CMK (cell line): ENCODE results near the gene ARHGAP12.

Source experiments
- DNase-seq: peaks from one replicate; pipeline ENCODE4 v3.0.0-alpha.2; 2010; ENCODE audit warnings: low read depth

ARHGAP12 gene

DNA sequence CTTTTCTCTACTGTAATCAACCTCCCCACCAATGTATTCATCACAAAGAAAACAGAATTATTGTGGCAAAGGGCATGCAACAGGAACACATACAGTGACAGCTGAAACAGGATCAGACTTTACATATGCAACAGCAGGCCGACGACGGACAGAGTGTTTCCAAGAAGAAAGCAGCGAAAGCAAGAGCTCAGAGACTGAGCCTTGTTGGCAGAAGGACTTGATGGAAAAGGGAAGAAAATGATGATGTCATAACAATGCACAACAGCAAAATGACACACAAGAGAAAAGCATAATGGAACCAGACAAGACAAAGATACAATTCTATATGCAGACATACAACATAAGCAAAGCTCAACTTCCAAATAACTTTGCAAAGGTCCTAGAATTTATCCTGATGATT, 106.5 kb downstream of the ARHGAP12 start:
- DNase-seq = no peak

DNA sequence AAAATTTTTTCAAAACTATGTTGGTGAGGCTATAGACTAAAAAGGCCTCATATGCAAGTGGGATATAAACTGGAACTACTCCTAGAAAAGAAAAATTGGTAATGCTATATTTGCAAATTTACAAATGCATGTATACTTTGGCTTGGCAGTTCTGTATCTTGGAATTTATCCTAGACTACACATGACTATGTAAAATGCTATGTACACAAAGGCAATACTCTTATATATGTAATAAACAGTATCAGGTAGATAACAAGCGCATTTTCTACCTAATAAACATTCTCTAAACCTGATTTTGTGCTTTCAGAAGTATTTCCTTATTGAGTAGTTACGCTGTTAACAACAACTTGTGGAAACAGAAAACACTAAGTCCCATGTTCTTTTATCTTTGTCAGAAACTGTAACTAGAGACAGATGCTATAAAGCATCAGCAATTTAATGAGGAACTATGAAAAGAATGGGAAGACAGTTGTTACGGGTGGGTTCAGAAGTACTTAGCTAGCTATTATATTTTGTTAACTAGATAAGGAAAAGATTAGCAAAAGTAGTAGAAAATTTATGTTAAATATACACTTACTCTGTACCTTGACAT, 107.8 kb downstream of the ARHGAP12 start:
- DNase-seq = no peak

DNA sequence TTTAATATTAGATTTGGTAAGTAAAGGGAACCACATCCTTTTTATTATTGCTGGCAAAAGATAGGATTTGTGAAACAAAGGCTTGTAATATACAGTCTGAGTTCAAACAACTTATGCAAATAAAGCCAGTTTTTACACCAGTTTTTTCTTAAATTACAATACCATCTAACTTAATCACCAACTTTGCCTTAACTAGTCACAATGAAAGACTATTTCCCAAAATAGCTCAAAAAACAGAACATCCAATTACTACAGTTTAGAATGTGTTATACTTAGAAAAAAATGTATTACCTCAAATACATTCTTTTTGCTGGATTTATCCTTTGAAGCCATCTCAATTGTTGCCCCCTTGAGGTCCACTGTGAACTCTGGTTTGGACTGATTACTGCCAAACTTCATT, 108.5 kb downstream of the ARHGAP12 start:
- DNase-seq = no peak

GRCh38 chr10:31819391-31819820, 109.2 kb downstream of the ARHGAP12 start:
- no peak for DNase-seq

DNA sequence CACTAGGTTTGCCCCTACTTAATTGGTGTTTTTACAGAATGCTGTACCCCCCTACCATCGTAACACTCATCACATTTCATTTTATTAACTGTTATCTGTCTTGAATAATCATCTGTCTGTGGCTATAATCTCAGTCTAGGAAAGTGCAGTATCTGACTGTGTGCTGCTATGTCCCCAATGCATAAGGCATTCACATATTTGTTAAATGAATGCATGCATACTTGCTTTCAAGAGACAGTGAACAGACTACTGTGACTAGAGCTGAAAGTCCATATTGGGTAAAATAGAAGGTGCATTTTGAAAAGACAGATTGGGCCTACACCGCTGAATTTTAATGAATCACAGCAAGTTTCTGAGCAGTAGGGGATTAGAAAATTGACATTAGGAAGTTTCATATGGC, 112.3 kb downstream of the ARHGAP12 start:
- no peak for DNase-seq

GRCh38 chr10:31808258-31809218, 120.1 kb downstream of the ARHGAP12 start:
- no peak for DNase-seq

GRCh38 chr10:31804352-31804810, 124.2 kb downstream of the ARHGAP12 start:
- no peak for DNase-seq

DNA sequence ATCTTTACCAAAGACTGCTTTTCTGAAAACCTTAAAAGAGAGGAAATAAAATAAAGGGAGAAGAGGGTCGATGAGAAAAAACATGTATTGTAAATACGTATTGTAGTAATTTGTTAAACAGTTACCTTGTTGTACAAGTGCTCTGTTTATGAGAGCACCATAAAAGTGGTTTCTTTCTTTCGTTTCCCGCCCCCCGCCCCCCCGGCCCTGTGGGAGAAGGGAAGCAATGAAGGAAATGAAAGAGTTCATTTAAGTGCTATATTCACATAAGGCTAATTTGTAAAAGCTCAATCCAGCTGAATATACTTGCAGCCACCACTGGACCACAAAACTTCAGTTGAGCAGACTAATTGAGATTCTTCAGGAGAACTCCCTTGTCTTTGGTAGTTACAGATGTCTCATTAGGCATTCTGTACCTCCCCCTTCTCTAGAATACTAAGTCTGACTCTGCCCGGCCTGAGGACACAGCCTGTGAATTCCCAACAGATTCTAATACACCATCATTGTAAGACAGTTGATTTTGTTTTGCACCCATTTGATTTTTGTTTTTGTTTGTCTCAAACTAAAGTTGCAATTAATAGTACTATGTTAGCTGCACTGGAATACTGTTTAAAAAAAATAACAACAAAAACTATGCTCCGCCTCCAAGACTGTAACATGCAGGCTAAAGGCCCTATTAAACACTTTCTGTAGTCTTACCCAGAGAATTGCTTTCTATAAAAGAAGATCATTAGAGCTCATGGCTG, 124.9 kb downstream of the ARHGAP12 start:
- no peak for DNase-seq

- DNase-seq = no peak
These were observed 129.4 kb downstream of the ARHGAP12 start for GRCh38 chr10:31799181-31799580.

DNA sequence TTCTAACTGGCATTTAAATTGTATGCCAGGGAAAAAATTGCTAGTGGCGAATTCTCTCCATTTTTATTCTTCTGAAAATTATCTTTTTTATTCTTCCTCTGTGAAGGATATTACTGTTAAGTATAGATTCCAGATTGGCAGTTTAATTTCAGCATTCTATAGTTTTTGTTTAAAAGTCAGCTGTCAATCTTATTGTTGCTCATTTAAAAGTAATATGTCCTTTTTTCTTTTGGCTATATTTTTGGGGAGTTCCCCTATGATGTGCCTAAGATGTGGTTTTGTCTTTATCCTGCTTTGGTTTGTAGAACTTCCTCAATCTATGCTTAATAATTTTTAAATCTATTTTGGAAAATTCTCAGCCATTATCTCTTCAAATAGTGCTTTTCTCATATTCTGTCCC, 135.9 kb downstream of the ARHGAP12 start:
- no peak for DNase-seq

GRCh38 chr10:31789555-31789954, 139.1 kb downstream of the ARHGAP12 start:
- DNase-seq = no peak

DNA sequence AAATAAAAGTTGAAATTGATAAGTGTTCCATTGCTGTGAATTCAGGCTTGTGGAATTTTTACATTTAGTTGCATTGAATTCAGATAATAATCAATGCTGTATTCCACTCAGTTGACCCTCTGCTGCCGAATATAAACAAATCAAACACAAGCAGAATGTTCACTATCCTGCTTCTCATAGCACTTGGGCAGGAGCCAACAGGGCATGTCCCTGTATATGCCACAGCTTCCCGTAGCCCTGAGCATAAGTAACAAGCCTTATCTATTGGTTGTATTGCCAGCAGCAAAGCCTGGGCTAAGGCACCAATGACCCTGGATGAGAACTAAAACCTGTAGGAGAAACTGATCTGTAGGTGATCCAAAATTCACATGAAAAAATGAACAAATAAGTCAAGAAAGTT, 145.9 kb downstream of the ARHGAP12 start:
- DNase-seq = no peak

DNA sequence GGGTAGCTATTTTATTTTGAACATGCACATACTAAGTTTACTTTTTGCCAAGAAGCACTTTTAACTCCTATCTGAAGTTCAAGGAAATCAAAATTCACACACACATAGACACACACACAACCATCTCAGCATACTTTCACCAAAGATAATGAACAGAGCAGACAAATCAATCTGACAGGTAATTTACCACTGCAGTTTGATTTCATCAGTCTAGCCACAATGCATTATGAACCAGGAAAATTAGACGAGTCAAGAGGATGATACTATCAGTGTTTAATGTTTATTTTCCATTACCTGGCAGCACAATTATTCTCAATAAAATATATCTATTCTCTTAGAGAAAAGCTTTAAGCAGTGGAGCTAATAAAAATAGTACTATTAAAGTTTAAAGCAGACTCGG, 147.9 kb downstream of the ARHGAP12 start:
- no peak for DNase-seq

GRCh38 chr10:31778627-31779026, 150.0 kb downstream of the ARHGAP12 start:
- DNase-seq = no peak

DNA sequence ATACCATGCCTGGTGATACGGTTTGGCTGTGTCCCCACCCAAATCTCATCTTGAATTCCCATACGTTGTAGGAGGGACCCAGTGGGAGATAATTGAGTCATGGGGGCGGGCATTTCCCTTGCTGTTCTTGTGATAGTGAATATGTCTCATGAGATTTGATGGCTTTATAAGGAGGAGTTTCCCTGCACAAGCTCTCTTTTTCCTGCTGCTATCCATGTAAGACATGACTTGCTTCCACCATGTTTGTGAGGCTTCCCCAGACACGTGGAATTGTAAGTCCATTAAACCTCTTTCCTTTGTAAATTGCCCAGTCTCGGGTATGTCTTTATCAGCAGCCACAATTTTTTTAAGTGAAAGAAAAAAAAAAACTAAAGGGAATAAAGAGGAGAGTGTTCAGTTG, 152.5 kb downstream of the ARHGAP12 start:
- no peak for DNase-seq

GRCh38 chr10:31774928-31775650, 153.5 kb downstream of the ARHGAP12 start:
- DNase-seq = no peak

DNA sequence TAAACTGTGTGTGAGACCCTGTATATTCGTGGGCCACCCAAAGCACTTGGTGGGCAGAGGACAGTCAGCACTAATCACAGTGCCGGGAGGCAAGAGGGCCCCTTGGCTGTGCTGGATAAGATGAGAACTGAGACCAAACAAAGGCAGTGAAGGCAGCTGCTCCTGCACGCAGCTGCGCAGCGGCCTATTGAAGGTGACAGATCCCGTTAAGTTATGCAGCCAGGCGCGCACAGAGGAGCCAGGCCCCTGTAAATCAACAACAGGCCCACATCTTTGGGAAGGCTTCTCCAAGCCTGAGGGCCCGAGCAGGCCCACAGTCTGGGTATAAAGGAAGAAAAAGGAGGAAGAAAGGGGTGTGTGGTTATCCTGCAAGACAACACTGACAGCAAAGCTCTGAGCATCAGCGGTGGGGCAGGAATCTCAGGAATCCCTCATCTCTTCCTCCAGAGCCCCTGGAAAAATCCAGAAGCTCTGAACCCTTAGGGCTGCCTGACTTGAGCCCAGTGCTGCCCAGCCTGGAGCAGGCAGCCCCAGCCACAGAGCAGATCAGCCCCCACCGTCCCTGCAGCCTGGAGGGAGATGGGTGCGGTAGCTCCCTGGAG, 154.2 kb downstream of the ARHGAP12 start:
- no peak for DNase-seq

GRCh38 chr10:31773749-31774298, 154.8 kb downstream of the ARHGAP12 start:
- DNase-seq = no peak

DNA sequence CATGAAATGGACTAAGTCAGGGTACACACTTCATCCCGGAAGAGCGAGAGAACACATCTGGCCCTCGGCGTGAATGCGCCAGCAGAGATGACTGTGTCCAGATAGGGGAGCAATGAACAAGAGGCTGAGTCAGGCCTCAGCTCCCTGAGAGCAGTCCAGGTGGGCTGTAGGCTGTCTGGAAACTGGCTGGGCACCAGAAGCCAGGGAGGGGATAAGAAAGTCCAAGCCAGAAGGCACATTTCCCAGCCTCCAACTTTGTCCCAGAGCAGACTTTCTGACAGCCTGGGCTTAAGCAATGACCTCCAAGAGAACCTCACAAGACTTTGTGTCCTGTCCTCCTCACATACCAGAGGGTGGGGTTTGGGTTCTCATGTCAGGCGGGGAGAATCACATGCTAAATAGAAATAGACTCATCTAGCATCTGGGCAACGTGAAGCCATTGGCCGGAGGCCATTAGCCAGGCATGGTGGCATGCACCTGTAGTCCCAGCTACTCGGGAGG, 157.2 kb downstream of the ARHGAP12 start:
- no peak for DNase-seq

GRCh38 chr10:31770307-31770902, 158.2 kb downstream of the ARHGAP12 start:
- peak; percentile 8 for DNase-seq

DNA sequence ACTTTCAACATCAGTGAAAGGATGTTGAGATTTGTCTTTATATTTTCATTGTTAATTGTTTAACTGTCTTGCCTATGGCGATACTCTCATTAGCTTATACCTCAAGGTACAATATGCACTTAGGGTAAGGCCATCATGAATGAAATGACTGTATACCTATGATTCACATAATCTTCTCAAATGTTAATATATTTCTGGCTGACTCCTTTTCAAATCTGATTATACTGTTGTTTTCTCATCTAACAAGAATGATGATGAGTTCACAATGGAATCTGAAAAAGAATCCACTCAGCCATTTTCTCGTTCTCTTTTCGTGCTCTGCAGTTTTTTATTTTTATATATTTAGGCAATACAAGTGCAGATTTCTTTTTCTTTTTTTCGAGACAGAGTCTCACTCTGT, 159.1 kb downstream of the ARHGAP12 start:
- no peak for DNase-seq
